ENCODE measurements around the gene FCHO2.

DNA sequence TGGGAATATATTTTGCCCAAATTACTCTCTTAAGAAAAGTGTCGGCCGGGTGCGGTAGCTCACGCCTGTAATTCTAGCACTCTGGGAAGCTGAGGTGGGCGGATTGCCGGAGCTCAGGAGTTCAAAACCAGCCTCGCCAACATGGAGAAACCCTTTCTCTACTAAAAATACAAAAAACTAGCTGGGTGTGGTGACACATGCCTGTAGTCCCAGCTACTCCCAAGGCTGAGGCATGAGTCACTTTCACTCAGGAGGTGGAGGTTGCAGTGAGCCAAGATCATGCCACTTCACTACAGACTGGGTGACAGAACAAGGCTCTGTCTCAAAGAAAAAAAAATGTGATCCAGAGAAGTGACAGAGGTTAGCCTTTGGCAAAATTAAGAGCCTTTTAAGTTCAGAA lies 138.1 kb downstream of the FCHO2 start:
- TF ChIP-seq, protein P1, sequence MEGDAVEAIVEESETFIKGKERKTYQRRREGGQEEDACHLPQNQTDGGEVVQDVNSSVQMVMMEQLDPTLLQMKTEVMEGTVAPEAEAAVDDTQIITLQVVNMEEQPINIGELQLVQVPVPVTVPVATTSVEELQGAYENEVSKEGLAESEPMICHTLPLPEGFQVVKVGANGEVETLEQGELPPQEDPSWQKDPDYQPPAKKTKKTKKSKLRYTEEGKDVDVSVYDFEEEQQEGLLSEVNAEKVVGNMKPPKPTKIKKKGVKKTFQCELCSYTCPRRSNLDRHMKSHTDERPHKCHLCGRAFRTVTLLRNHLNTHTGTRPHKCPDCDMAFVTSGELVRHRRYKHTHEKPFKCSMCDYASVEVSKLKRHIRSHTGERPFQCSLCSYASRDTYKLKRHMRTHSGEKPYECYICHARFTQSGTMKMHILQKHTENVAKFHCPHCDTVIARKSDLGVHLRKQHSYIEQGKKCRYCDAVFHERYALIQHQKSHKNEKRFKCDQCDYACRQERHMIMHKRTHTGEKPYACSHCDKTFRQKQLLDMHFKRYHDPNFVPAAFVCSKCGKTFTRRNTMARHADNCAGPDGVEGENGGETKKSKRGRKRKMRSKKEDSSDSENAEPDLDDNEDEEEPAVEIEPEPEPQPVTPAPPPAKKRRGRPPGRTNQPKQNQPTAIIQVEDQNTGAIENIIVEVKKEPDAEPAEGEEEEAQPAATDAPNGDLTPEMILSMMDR (IDR thresholded peaks at IDR 0.05), result no peak
- no peak for TF ChIP-seq POLR2A (IDR thresholded peaks at IDR 0.05)
